Smooth muscle cell (in vitro differentiated cells): ENCODE results near the gene FHOD3. TPM values are rescaled to one million over a fixed set of nuclear protein-coding genes. Genes with fewer than 3 reads are reported as not detected.
A peak's percentile ranks its signal among the peaks of the same experiment; 100 is the strongest.

Experiments
- DNase-seq: peaks from one replicate; lab custom pipeline; 2025; ENCODE audit not compliant: unreplicated experiment; lab: John Stamatoyannopoulos, UW
- H2AFZ ChIP-seq: fragments of 200-600 bp; sonication (generic); 2 replicates; pipeline ENCODE4 v1.6.0; 2016; ENCODE audit warnings: antibody characterized with exemption, low read depth, mild to moderate bottlenecking
- H3F3A ChIP-seq: fragments of 200-600 bp; sonication (generic); 2 replicates; pipeline ENCODE4 v1.6.0; 2017; ENCODE audit warnings: antibody characterized with exemption, low read depth
- H3K27ac ChIP-seq: fragments of 200-600 bp; sonication (generic); 2 replicates; pipeline ENCODE4 v1.5.1; 2016; ENCODE audit warnings: low read depth, mild to moderate bottlenecking
- H3K27me3 ChIP-seq: fragments of 200-600 bp; sonication (generic); 2 replicates; pipeline ENCODE4 v1.6.1; 2016; ENCODE audit warnings: low read depth, mild to moderate bottlenecking
- H3K36me3 ChIP-seq: fragments of 200-600 bp; sonication (generic); 2 replicates; pipeline ENCODE4 v1.5.1; 2016; ENCODE audit warnings: low read depth
- H3K4me1 ChIP-seq: fragments of 200-600 bp; sonication (generic); 2 replicates; pipeline ENCODE4 v1.5.1; 2016; ENCODE audit warnings: low read depth
- H3K4me2 ChIP-seq: fragments of 200-600 bp; sonication (generic); 2 replicates; pipeline ENCODE4 v1.6.0; 2016; ENCODE audit warnings: mild to moderate bottlenecking
- H3K4me3 ChIP-seq: fragments of 200-600 bp; sonication (generic); 2 replicates; pipeline ENCODE4 v1.5.1; 2016; ENCODE audit warnings: mild to moderate bottlenecking
- H3K79me2 ChIP-seq: fragments of 200-600 bp; sonication (generic); 2 replicates; pipeline ENCODE4 v1.6.0; 2016; ENCODE audit warnings: low read depth, mild to moderate bottlenecking
- H3K9ac ChIP-seq: fragments of 200-600 bp; sonication (generic); 2 replicates; pipeline ENCODE4 v1.6.0; 2016; ENCODE audit warnings: low read depth
- H3K9me3 ChIP-seq: fragments of 200-600 bp; sonication (generic); replicated peaks from 2 replicates; pipeline ENCODE4 v1.5.1; 2016; ENCODE audit warnings: low read depth
- H4K20me1 ChIP-seq: fragments of 200-600 bp; sonication (generic); 2 replicates; pipeline ENCODE4 v1.6.0; 2016; ENCODE audit warnings: low read depth
- CTCF ChIP-seq: fragments of 200-600 bp; sonication (generic); IDR thresholded peaks from 2 replicates; pipeline ENCODE4 v1.5.1; 2017; ENCODE audit warnings: borderline replicate concordance, mild to moderate bottlenecking, antibody characterized with exemption; ENCODE audit not compliant: insufficient read depth, poor library complexity, severe bottlenecking
- WGBS: methylation state at CpG from one replicate; pipeline ENCODE4 v1.1.7; 2016; ENCODE audit warnings: low lambda C conversion rate; 5-methylcytosine and 5-hydroxymethylcytosine counted together
- polyA plus RNA-seq: library from polyadenylated mRNA; unstranded; fragments of >200 nt; fragmentation: Nextera tagmentation; extraction: Ambion mirVana; gene quantifications from 2 replicates; pipeline ENCODE4 v1.2.1, GENCODE V29; 2016
- total RNA-seq: library from RNA; depleted of rRNA; stranded (reverse); fragments of >200 nt; gene quantifications from 2 replicates; pipeline ENCODE4 v1.2.3, GENCODE V29; 2014

FHOD3 gene
- total and polyA plus RNA-seq, 2 experiments from 2014 or later, result 6.3 to 19.4 TPM

GRCh38 chr18:36808681-36809080 lies 511.2 kb downstream of the FHOD3 start:
- H3K27me3 ChIP-seq, result no peaks in the 10 kb centered on the region
- H3K79me2 ChIP-seq, result no peaks in the 10 kb centered on the region
- no peak for DNase-seq
- 96% methylated on average over 2 of the region's 2 CpGs for WGBS
- no peak overlapping the region for H2AFZ ChIP-seq
- H3K4me3 ChIP-seq, result no peak overlapping the region
- H3K9me3 ChIP-seq, result no peaks in the 10 kb centered on the region
- H3K27ac ChIP-seq, result no peak overlapping the region
- no peaks in the 10 kb centered on the region for H3F3A ChIP-seq
- H4K20me1 ChIP-seq, result peaks cover 26% of the 10 kb centered on the region
- H3K4me1 ChIP-seq, result no peaks in the 10 kb centered on the region
- H3K9ac ChIP-seq, result no peak overlapping the region
- H3K36me3 ChIP-seq, result no peaks in the 10 kb centered on the region
- TF ChIP-seq CTCF, result no peak
- no peak overlapping the region for H3K4me2 ChIP-seq

GRCh38 chr18:36809590-36810381 lies 512.3 kb downstream of the FHOD3 start:
- no peak for DNase-seq
- Histone ChIP-seq H3F3A (no peaks in the 10 kb centered on the region), H3K79me2 (no peaks in the 10 kb centered on the region), H3K27me3 (no peaks in the 10 kb centered on the region), H3K9me3 (no peaks in the 10 kb centered on the region), H3K4me2 (no peak overlapping the region), H2AFZ (no peak overlapping the region), H3K36me3 (no peaks in the 10 kb centered on the region), H4K20me1 (peaks cover 26% of the 10 kb centered on the region), H3K4me1 (no peaks in the 10 kb centered on the region), H3K4me3 (no peak overlapping the region), H3K9ac (no peak overlapping the region), H3K27ac (no peak overlapping the region)
- TF ChIP-seq CTCF, result peak; percentile 71
- 43% methylated on average over 6 of the region's 6 CpGs for WGBS

- DNase-seq, result no peak
- Histone ChIP-seq H3K4me2 (no peak overlapping the region), H3K36me3 (no peaks in the 10 kb centered on the region), H3K4me3 (no peak overlapping the region), H3K79me2 (no peaks in the 10 kb centered on the region), H2AFZ (no peak overlapping the region), H3K9me3 (no peaks in the 10 kb centered on the region), H3K4me1 (no peaks in the 10 kb centered on the region), H3K27ac (no peak overlapping the region), H3K9ac (no peak overlapping the region), H4K20me1 (peaks cover 26% of the 10 kb centered on the region), H3K27me3 (no peaks in the 10 kb centered on the region), H3F3A (no peaks in the 10 kb centered on the region)
- 72% methylated on average over 3 of the region's 3 CpGs for WGBS
- TF ChIP-seq CTCF, result no peak
These were observed 513.9 kb downstream of the FHOD3 start for GRCh38 chr18:36811430-36811829.

- no peak overlapping the region for H3K4me3 ChIP-seq
- peaks cover 26% of the 10 kb centered on the region for H4K20me1 ChIP-seq
- no peaks in the 10 kb centered on the region for H3K36me3 ChIP-seq
- TF ChIP-seq CTCF, result no peak
- no peaks in the 10 kb centered on the region for H3K27me3 ChIP-seq
- H3K79me2 ChIP-seq, result no peaks in the 10 kb centered on the region
- no peak overlapping the region for H2AFZ ChIP-seq
- H3K27ac ChIP-seq, result no peak overlapping the region
- no peaks in the 10 kb centered on the region for H3F3A ChIP-seq
- no peak overlapping the region for H3K4me2 ChIP-seq
- no peak overlapping the region for H3K9ac ChIP-seq
- DNase-seq, result no peak
- no peaks in the 10 kb centered on the region for H3K4me1 ChIP-seq
- H3K9me3 ChIP-seq, result no peaks in the 10 kb centered on the region
These were observed 514.4 kb downstream of the FHOD3 start for GRCh38 chr18:36811955-36812354.
